Measurements from ENCODE around the gene USP22.

GRCh38 chr17:21090902-21091618 lies 48.2 kb upstream of the USP22 start:
- TF ChIP-seq CTCF (IDR thresholded peaks at IDR 0.05; ENCODE audit: control extremely low read depth in 1 of 3, insufficient read depth in 1 of 3, low read depth in 1 of 3, low read length in 3 of 3) = no peak
- no peak for TF ChIP-seq ZNF274 (IDR thresholded peaks at IDR 0.05; ENCODE audit: borderline replicate concordance, extremely low read depth, low read length)
- no peak for TF ChIP-seq POLR2A (IDR thresholded peaks at IDR 0.05; ENCODE audit: control extremely low read depth in 1 of 2, low read depth in 2 of 2, low read length in 2 of 2)
- no peak for TF ChIP-seq HDAC6 (IDR thresholded peaks at IDR 0.05; ENCODE audit: low read depth, low read length)

Data from H1 (cell line).